Gastrocnemius medialis (tissue), 4 donors: ENCODE measurements around the gene ARL6IP1. TPM values are rescaled to one million over a fixed set of nuclear protein-coding genes. Genes with fewer than 3 reads are reported as not detected.
"Not testable (repeated sequence)": the region's sequence is repeated elsewhere in the genome, so short reads cannot be mapped to it uniquely, and the experiment has no call there.

Experiments used
- ATAC-seq, 2 donors: fragments of 150-250 bp; one replicate each; pipeline ENCODE4 v1.9.1; 2016
- DNase-seq, 2 donors: peaks; one replicate each; pipeline ENCODE4 v3.0.0-alpha.2; 2019
- H3K27ac ChIP-seq, 4 donors: fragments of 200-600 bp; sonication (generic); 1 replicate in 1 of 4; 2 replicates in 3 of 4; pipeline ENCODE4 v1.5.1; 2016 to 2018; ENCODE audit warnings: mild to moderate bottlenecking in 2 of 4, moderate library complexity in 1 of 4
- H3K27me3 ChIP-seq, 3 donors: fragments of 200-600 bp; sonication (generic) in 2 of 3; 1 replicate in 1 of 3; 2 replicates in 2 of 3; pipeline versions ENCODE4 v1.5.1 to v1.6.0; 2016 to 2019; ENCODE audit warnings: mild to moderate bottlenecking in 1 of 3, moderate library complexity in 1 of 3
- H3K36me3 ChIP-seq, 2 donors: fragments of 200-600 bp; sonication (generic) in 1 of 2; one replicate each; pipeline ENCODE4 v1.5.1; 2017 to 2018
- H3K4me1 ChIP-seq, 2 donors: fragments of 200-600 bp; sonication (generic) in 1 of 2; one replicate each; pipeline ENCODE4 v1.5.1; 2016 to 2017; ENCODE audit warnings: mild to moderate bottlenecking in 2 of 2
- H3K4me3 ChIP-seq, 4 donors: fragments of 200-600 bp; sonication (generic) in 3 of 4; 1 replicate in 1 of 4; 2 replicates in 3 of 4; pipeline ENCODE4 v1.5.1; 2016 to 2019; ENCODE audit warnings: mild to moderate bottlenecking in 2 of 4
- H3K9me3 ChIP-seq, 3 donors: fragments of 200-600 bp; sonication (generic) in 2 of 3; 1 replicate in 1 of 3; 2 replicates in 2 of 3; pipeline ENCODE4 v1.5.1; 2016 to 2019
- CTCF ChIP-seq, 5 experiments: fragments of 450-650 bp in 3 of 5; fragments of 200-600 bp in 2 of 5; sonication (generic) in 2 of 5; IDR thresholded peaks in 4 of 5; conservative IDR thresholded peaks in 1 of 5; 1 replicate in 4 of 5; 2 replicates in 1 of 5; pipeline ENCODE4 v1.5.1; 2016 to 2019; ENCODE audit warnings: antibody characterized with exemption in 5 of 5, mild to moderate bottlenecking in 3 of 5, moderate library complexity in 3 of 5
- in situ Hi-C, 4 donors: fragments of 200-750 bp; cut with MboI; loops; one replicate each; pipeline versions ENCODE4 v1.15.0 to v1.8.0; 2017; ENCODE audit warnings: low sequenced_read_pairs in 4 of 4
- intact Hi-C: fragments of 100-400 bp; cut with DNase I; formaldehyde crosslinking; loops from one replicate; pipeline ENCODE4 v1.15.1; 2023; ENCODE audit warnings: low total_unique reads
- total RNA-seq, 4 donors: library from RNA; depleted of rRNA; stranded (reverse); fragments of >200 nt; gene quantifications; one replicate each; pipeline versions ENCODE4 v1.1.0 to v1.2.3, GENCODE V29; 2016

Gene ARL6IP1
- total RNA-seq, 4 donors from 2014 or later, result 25.2 to 40.5 (median 37.5) TPM

GRCh38 chr16:18759598-18760520 is 41.5 kb downstream of the ARL6IP1 start:
- DNase-seq (peak in 1 of 2 donors; percentile 51), ATAC-seq (peak; percentile 71 to 85)
- H3K36me3 ChIP-seq, in situ Hi-C loops, H3K4me1 ChIP-seq, H3K27ac ChIP-seq, intact Hi-C loops, H3K4me3 ChIP-seq, H3K9me3 ChIP-seq, H3K27me3 ChIP-seq: not testable (repeated sequence)
- peak; percentile 55 to 76 (median 59) for TF ChIP-seq CTCF (IDR thresholded peaks at IDR 0.05 in 4 of 5, conservative IDR thresholded peaks at IDR 0.05 in 1 of 5)

- ATAC-seq, DNase-seq, H3K9me3 ChIP-seq, H3K4me3 ChIP-seq, in situ Hi-C loops, H3K36me3 ChIP-seq, H3K27ac ChIP-seq, H3K27me3 ChIP-seq, H3K4me1 ChIP-seq, intact Hi-C loops: not testable (repeated sequence)
Measured at GRCh38 chr16:18757960-18758660, 43.2 kb downstream of the ARL6IP1 start.

GRCh38 chr16:18756639-18757038 is 44.7 kb downstream of the ARL6IP1 start:
- H3K36me3 ChIP-seq, H3K27ac ChIP-seq, H3K4me3 ChIP-seq, in situ Hi-C loops, H3K4me1 ChIP-seq, H3K9me3 ChIP-seq, H3K27me3 ChIP-seq, intact Hi-C loops, DNase-seq, ATAC-seq: not testable (repeated sequence)

- H3K4me3 ChIP-seq, DNase-seq, in situ Hi-C loops, H3K27me3 ChIP-seq, intact Hi-C loops, ATAC-seq, H3K9me3 ChIP-seq, H3K27ac ChIP-seq, H3K36me3 ChIP-seq, H3K4me1 ChIP-seq: not testable (repeated sequence)
Measured at GRCh38 chr16:18742870-18743269, 58.5 kb downstream of the ARL6IP1 start.

Other genes with a start within 250 kb of the ARL6IP1 start
- 100 to 1,000 TPM in 3 of 4 donors, 10 to 100 TPM in 1; 51.8 to 140 (median 117) TPM for gene NOMO2, start 239.5 kb downstream of the ARL6IP1 start, total RNA-seq
- 1,000 to 10,000 TPM; 1,340 to 2,259 (median 1,706) TPM for gene RPS15A, start 11.2 kb downstream of the ARL6IP1 start, total RNA-seq
- 100 to 1,000 TPM in 3 of 4 donors, 10 to 100 TPM in 1; 88.5 to 183 (median 159) TPM for gene SMG1, start 124.9 kb upstream of the ARL6IP1 start, total RNA-seq
- gene TMC7, start 182.4 kb upstream of the ARL6IP1 start, total RNA-seq, result under 1 TPM in 3 of 4 donors, not detected in 1; 0.31 to 0.72 (median 0.64) TPM